PC-9 (cell line): Measurements from ENCODE around the gene MSH5.

ENCODE experiments used
- EZH2 ChIP-seq: fragments of 200-600 bp; sonication (generic); IDR thresholded peaks from 2 replicates; pipeline ENCODE4 v1.8.0; 2017; ENCODE audit warnings: antibody characterized with exemption, low read depth
- TF ChIP-seq, protein P1 (sequence below): fragments of 200-600 bp; sonication (generic); conservative IDR thresholded peaks from 2 replicates; pipeline ENCODE4 v1.6.1; 2017; ENCODE audit warnings: mixed run types, antibody characterized with exemption, mild to moderate bottlenecking, moderate library complexity

DNA sequence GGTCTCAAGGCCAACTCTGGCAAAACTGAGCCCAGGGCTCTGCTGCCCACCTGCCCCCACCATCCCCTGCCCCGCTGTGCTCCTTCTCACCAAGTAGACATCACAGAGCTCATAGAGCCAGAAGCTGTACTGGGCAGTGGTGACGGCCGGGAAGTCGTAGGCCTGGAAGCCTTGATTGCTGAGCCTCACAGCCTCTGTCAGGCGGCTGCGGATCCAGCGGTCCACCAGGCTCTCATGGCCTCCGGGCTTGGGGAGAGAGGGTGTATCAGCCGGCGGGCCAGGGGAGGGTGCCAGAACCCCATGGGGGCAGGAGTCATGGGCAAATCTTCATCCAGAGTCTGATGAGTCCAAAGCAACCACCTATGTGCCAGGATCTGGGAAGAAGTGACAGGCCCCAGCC lies 40.1 kb downstream of the MSH5 start:
- TF ChIP-seq, protein P1, sequence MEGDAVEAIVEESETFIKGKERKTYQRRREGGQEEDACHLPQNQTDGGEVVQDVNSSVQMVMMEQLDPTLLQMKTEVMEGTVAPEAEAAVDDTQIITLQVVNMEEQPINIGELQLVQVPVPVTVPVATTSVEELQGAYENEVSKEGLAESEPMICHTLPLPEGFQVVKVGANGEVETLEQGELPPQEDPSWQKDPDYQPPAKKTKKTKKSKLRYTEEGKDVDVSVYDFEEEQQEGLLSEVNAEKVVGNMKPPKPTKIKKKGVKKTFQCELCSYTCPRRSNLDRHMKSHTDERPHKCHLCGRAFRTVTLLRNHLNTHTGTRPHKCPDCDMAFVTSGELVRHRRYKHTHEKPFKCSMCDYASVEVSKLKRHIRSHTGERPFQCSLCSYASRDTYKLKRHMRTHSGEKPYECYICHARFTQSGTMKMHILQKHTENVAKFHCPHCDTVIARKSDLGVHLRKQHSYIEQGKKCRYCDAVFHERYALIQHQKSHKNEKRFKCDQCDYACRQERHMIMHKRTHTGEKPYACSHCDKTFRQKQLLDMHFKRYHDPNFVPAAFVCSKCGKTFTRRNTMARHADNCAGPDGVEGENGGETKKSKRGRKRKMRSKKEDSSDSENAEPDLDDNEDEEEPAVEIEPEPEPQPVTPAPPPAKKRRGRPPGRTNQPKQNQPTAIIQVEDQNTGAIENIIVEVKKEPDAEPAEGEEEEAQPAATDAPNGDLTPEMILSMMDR: no peak
- TF ChIP-seq EZH2: no peak
